GM19035 (cell line): ENCODE measurements around the gene TECPR2.

ENCODE experiments used
- ATAC-seq: cut with Tn5 transposase; IDR thresholded peaks from one replicate; pipeline ENCODE4 v1.9.1; 2021; ENCODE audit not compliant: unreplicated experiment

TECPR2 gene

DNA sequence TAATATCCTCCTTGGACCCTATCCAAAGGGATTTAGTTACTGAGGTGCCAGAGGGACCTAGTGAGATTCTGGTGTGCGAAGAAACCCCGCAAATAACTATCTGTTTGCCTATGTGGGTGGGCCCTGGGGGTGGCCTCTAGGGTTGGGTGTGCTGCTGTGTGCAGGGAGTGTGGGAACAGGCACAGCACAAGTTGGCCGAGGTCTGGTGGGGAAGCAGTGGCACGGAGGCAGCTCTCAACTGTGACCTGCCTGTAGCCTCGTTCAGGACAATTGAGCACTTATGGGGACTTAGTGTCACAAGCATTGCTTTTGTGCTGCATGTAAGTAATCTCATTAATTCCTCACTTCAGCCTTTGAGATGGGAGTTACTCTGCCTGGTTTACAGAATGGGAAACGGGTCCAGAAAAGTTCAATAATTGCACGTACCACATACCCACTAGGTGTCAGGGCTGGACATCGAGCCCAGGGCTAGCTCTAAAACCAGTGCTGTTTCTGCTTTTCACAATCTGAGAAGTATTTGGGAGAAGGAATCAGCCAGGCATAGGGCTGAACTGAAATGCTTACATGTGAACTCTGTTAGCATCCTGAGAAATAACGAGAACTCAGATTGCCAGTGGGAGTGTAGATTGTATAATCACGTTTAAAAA, 58.8 kb downstream of the TECPR2 start:
- no peak for ATAC-seq

- ATAC-seq: no peak
Measured at GRCh38 chr14:102424520-102424919, 61.8 kb downstream of the TECPR2 start.

DNA sequence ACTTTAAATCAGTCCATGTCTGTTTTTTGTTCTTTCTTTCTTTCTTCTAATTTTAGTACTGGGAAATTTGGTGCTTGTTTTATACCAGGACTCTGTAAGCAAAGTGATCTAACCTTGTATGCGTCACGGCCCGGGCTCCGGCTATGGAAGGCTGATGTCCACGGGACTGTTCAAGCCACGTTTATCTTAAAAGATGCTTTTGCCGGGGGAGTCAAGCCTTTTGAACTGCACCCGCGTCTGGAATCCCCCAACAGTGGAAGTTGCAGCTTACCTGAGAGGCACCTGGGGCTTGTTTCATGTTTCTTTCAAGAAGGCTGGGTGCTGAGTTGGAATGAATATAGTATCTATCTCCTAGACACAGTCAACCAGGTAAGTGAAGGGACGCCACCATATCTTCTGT, 62.2 kb downstream of the TECPR2 start:
- no peak for ATAC-seq

DNA sequence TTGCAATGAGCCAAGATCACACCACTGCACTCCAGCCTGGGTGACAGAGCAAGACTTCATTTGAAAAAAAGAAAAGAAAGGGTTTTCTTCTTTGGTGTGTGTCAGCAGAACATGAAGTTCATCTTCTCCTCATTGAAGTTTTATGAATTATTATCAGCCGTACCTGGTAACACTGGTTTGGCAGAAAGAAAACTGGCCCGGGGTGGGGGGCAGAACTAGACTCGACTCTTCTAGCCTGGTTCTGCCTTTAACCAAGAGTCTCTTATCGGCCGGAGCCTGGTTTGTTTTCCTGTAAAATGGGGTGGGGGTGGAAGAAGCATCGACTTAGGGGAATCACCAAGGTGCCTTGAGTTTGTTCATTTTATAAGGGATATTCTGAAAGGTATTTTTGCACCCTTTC, 64.1 kb downstream of the TECPR2 start:
- ATAC-seq: no peak

- no peak for ATAC-seq
Measured at GRCh38 chr14:102427642-102428041, 64.9 kb downstream of the TECPR2 start.

- ATAC-seq: no peak
Measured at GRCh38 chr14:102430212-102430908, 67.6 kb downstream of the TECPR2 start.

- ATAC-seq: no peak
Measured at GRCh38 chr14:102431751-102432150, 69.0 kb downstream of the TECPR2 start.

- ATAC-seq: no peak
Measured at GRCh38 chr14:102434647-102435175, 72.0 kb downstream of the TECPR2 start.

DNA sequence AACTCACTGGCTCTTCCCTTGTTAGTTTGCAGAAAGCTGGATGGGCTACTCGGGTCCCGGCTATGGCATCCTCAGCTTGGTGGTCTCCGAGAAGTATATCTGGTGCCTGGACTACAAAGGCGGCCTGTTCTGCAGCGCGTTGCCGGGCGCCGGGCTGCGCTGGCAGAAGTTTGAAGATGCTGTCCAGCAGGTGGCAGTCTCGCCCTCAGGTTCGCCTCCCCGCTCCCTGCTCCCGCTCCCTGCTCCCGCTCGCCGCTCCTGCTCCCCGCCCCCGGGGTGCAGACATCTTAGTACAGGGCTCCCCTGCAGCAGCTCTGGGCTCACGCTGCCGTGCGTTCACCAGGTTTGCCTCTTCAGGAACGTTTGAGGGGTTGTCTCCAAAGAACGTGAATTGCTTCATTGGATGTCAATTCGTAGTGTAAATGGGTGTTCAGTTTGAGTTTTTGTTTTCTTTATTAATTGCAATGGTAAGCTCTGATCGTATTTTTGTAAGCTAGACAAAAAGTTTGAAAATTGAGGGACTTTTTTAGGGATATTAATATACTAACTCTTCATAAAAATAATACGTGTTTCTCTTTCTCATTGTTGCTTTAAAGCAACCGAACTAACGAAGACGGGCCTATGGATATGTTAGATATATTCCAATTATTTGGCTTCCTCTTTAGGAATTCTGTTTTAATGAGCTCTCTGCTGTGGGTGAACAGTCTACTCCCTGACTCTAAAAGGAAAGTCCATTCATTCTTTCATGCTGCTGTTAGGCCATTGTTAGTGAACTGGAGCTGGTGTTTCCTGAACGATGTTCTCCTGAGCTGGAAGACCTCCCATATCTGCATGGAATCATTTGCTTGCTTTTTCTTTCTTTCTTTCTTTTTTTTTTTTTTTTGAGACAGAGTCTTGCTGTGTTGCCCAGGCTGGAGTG, 75.5 kb downstream of the TECPR2 start:
- ATAC-seq: no peak

GRCh38 chr14:102439556-102439955, 76.8 kb downstream of the TECPR2 start:
- no peak for ATAC-seq

- no peak for ATAC-seq
Measured at GRCh38 chr14:102440392-102440791, 77.7 kb downstream of the TECPR2 start.

GRCh38 chr14:102442241-102443211, 79.8 kb downstream of the TECPR2 start:
- ATAC-seq: no peak

- no peak for ATAC-seq
Measured at GRCh38 chr14:102445066-102445465, 82.3 kb downstream of the TECPR2 start.

DNA sequence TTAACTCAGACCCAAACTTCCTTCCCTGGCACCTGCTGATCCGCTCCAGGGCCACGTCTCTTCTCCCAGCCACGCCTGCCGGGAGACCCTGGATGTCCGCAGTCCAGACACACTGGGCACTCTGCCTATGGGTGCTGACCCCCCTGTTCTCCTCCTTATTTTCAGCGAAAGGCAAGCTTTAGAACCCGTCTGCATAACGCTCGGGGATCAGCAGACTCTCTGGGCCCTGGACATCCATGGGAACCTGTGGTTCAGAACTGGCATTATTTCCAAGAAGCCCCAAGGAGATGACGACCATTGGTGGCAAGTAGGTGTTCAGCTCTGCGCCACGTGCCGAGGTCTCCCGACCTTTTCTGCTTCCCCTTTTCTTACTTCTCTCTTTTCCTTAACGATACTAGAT, 82.9 kb downstream of the TECPR2 start:
- no peak for ATAC-seq

DNA sequence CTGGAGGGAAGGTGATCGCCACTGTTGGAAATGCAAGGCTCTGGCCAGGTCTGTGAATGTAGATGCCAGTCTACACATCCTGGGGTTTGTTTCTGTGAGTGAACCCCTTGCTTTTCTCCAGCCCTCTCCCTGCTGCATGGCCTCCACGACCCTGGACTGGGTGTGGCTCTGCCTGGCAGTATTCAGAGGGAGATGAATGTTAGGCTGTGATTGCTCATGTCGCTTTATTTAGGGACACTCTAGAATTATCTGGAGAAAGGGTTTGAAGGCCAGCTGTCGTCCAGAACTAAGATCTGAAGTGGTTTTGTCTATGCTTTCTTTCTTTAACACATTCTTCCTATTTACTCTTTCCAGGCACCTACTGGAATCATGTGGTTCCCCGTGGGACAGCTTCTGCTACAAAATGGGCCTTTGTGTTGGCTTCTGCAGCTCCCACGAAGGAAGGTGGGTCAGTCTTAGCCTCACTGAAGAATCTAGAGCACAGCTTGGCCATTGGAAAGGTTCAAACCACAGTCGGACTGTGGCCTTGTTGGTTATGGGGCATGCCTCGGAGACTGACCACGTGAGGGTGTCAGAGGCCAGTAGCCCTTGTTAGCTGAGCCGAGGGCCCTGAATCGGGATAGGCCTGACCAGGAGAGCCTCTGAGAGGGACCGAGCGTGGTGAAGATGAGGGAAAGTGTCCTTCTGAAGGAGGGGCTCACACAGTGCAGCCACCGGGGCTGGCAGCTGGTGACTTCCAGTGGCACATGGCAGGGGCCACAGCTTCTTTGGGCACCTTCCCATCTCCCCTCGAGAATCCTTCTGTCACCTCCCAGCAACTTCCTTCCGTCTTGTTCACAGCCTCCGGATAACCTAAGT, 87.7 kb downstream of the TECPR2 start:
- no peak for ATAC-seq

DNA sequence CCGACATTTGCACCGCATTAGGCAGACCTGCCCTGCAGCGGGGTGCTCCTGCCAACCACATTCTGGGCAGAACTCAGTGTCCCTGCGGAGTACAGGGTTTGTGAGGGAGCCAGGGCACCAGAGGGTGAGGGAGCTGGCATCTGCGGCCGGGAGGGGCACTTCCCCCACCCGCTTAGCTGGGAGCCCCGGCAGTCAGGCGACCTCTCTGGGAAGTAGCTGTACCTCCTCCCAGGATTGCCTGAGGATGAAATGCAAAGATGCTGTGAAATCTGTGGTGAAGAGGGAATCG, 88.3 kb downstream of the TECPR2 start:
- no peak for ATAC-seq

GRCh38 chr14:102452302-102452701, 89.6 kb downstream of the TECPR2 start:
- ATAC-seq: no peak

- no peak for ATAC-seq
Measured at GRCh38 chr14:102454711-102455110, 92.0 kb downstream of the TECPR2 start.

GRCh38 chr14:102457509-102457908, 94.8 kb downstream of the TECPR2 start:
- no peak for ATAC-seq
